Right lobe of liver (tissue), 6 donors: ENCODE results near the gene COL5A1. TPM values are rescaled to one million over a fixed set of nuclear protein-coding genes. Genes with fewer than 3 reads are reported as not detected.

Source experiments
- ATAC-seq, 4 donors: fragments of 200-7000 bp; cut with Tn5 transposase; one replicate each; pipeline ENCODE4 v1.9.1; 2020; ENCODE audit warnings: mild to moderate bottlenecking in 4 of 4, moderate library complexity in 4 of 4
- DNase-seq, 3 donors: peaks; one replicate each; pipeline ENCODE4 v3.0.0-alpha.2; 2020
- H3K27ac ChIP-seq, 3 donors: fragments of 200-600 bp; one replicate each; pipeline ENCODE4 v1.8.0; 2022
- H3K27me3 ChIP-seq, 2 donors: fragments of 200-600 bp; one replicate each; pipeline ENCODE4 v1.8.0; 2022
- H3K36me3 ChIP-seq, 4 donors: fragments of 200-600 bp; sonication (generic) in 1 of 4; one replicate each; pipeline versions ENCODE4 v1.5.1 to v1.8.0; 2017 to 2022; ENCODE audit warnings: control low read depth in 1 of 4
- H3K4me1 ChIP-seq, 4 donors: fragments of 200-600 bp; sonication (generic) in 1 of 4; one replicate each; pipeline versions ENCODE4 v1.5.1 to v1.8.0; 2017 to 2022; ENCODE audit warnings: control low read depth in 1 of 4
- H3K4me3 ChIP-seq, 3 donors: fragments of 200-600 bp; one replicate each; pipeline ENCODE4 v1.8.0; 2022
- H3K9me3 ChIP-seq, 4 donors: fragments of 200-600 bp; sonication (generic) in 1 of 4; one replicate each; pipeline versions ENCODE4 v1.5.1 to v1.8.0; 2017 to 2022; ENCODE audit warnings: control low read depth in 1 of 4
- POLR2A ChIP-seq: fragments of 450-650 bp; IDR thresholded peaks from one replicate; pipeline ENCODE4 v1.6.1; 2017; ENCODE audit warnings: antibody characterized with exemption, mild to moderate bottlenecking
- WGBS: methylation state at CpG from one replicate; pipeline ENCODE4 v1.1.6; 2018; ENCODE audit warnings: low coverage, low lambda C conversion rate; ENCODE audit not compliant: insufficient coverage; ENCODE audit errors: missing lambda C conversion rate; 5-methylcytosine and 5-hydroxymethylcytosine counted together
- intact Hi-C, 2 donors: fragments of 100-400 bp; cut with DNase I; formaldehyde crosslinking; loops; one replicate each; pipeline versions ENCODE4 v1.11.2 to v1.14.1; 2022
- total RNA-seq, 6 experiments: library from RNA; depleted of rRNA in 2 of 6; stranded (reverse); fragments of >200 nt in 2 of 6; fragmentation: NEBNext Ultra II Directional in 3 of 6; extraction: Animal tissue kit (Norgen Biotek cat#: 25700) in 3 of 6; gene quantifications; one replicate each; pipeline versions ENCODE4 v1.1.0 to v1.2.4, GENCODE V29; 2016 to 2023
- TF ChIP-seq, protein P1 (sequence below), 4 donors: fragments of 200-600 bp in 3 of 4; fragments of 450-650 bp in 1 of 4; IDR thresholded peaks; one replicate each; pipeline versions ENCODE4 v1.5.1 to v1.8.0; 2016 to 2022; ENCODE audit warnings: antibody characterized with exemption in 4 of 4, mild to moderate bottlenecking in 2 of 4
- donor health status: DM: no; HTN: yes; CAD: no.
- donor health status: DM: no; HTN: no; CAD: no.
- donor health status: DM: no; HTN: no; CAD: no.
- donor health status: DM: no; HTN: yes; CAD: no.
- donor health status: DM: no; HTN: yes; CAD: no.

Gene COL5A1
- total RNA-seq, 6 experiments from 2014 or later, result 1.5 to 17.0 (median 7.7) TPM

DNA sequence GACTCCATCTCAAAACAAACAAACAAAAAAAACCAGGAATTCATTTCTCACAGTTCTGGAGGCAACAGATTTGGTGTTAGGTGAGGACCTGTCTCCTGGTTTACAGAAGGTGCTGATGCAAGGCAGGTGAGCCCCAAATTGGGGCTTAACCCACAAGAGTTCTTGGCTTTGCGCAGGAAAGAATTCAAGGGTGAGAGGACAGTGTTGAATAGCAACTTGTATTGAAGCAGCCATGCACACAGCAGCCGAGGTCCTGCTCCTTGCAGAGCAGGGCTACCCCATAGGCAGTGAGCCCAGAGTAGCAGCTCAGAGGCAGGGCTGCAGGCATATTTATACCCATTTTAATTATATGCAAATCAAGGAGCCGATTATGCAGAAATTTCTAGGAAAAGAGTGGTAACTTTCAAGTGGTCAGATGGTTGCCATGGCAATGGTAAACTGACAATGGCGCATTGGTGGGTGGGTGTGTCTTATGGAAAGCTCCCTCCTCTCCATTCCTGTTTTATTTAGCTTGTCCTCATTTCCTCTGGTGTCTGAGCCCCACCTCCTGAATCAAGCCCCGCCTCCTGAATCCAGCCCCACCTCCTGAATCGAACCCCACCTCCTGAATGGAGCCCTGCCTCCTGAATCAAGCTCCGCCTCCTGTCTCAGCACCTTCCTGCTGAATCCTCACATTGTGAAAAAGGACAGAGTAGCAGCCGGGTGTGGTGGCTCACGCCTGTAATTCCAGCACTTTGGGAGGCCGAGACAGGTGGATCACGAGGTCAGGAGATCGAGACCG is 34.5 kb upstream of the COL5A1 start:
- H3K4me3 ChIP-seq, result no peak overlapping the region
- TF ChIP-seq, protein P1, sequence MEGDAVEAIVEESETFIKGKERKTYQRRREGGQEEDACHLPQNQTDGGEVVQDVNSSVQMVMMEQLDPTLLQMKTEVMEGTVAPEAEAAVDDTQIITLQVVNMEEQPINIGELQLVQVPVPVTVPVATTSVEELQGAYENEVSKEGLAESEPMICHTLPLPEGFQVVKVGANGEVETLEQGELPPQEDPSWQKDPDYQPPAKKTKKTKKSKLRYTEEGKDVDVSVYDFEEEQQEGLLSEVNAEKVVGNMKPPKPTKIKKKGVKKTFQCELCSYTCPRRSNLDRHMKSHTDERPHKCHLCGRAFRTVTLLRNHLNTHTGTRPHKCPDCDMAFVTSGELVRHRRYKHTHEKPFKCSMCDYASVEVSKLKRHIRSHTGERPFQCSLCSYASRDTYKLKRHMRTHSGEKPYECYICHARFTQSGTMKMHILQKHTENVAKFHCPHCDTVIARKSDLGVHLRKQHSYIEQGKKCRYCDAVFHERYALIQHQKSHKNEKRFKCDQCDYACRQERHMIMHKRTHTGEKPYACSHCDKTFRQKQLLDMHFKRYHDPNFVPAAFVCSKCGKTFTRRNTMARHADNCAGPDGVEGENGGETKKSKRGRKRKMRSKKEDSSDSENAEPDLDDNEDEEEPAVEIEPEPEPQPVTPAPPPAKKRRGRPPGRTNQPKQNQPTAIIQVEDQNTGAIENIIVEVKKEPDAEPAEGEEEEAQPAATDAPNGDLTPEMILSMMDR (IDR thresholded peaks at IDR 0.05), result no peak
- TF ChIP-seq POLR2A, result no peak
- 67% methylated on average over 12 of the region's 13 CpGs for WGBS
- H3K27me3 ChIP-seq, result no peaks in the 10 kb centered on the region
- DNase-seq (peak in 1 of 3 donors; percentile 30), ATAC-seq (no peak)
- no peaks in the 10 kb centered on the region for H3K36me3 ChIP-seq
- H3K9me3 ChIP-seq, result no peaks in the 10 kb centered on the region
- H3K27ac ChIP-seq, result no peak overlapping the region
- intact Hi-C loops, result no loop called here
- no peaks in the 10 kb centered on the region for H3K4me1 ChIP-seq

- Histone ChIP-seq H3K27ac (no peak overlapping the region), H3K4me3 (no peak overlapping the region), H3K36me3 (no peaks in the 10 kb centered on the region), H3K4me1 (no peaks in the 10 kb centered on the region), H3K9me3 (no peaks in the 10 kb centered on the region), H3K27me3 (no peaks in the 10 kb centered on the region)
- no peak for ATAC-seq
- WGBS, result 49% methylated on average over 4 of the region's 4 CpGs
- intact Hi-C loops, result no loop called here
- TF ChIP-seq POLR2A, result no peak
- TF ChIP-seq, protein P1 (IDR thresholded peaks at IDR 0.05), result no peak
- DNase-seq, result no peak
Observed at GRCh38 chr9:134607971-134608370, 33.6 kb upstream of the COL5A1 start.

- Histone ChIP-seq H3K4me3 (no peak overlapping the region), H3K27ac (no peak overlapping the region), H3K4me1 (no peaks in the 10 kb centered on the region), H3K9me3 (no peaks in the 10 kb centered on the region), H3K27me3 (no peaks in the 10 kb centered on the region), H3K36me3 (no peaks in the 10 kb centered on the region)
- DNase-seq, result no peak
- ATAC-seq, result no peak
- intact Hi-C loops, result no loop called here
- 67% methylated on average over 4 of the region's 4 CpGs for WGBS
- no peak for TF ChIP-seq POLR2A
- TF ChIP-seq, protein P1 (IDR thresholded peaks at IDR 0.05), result no peak
Observed at GRCh38 chr9:134611046-134611445, 30.6 kb upstream of the COL5A1 start.

DNA sequence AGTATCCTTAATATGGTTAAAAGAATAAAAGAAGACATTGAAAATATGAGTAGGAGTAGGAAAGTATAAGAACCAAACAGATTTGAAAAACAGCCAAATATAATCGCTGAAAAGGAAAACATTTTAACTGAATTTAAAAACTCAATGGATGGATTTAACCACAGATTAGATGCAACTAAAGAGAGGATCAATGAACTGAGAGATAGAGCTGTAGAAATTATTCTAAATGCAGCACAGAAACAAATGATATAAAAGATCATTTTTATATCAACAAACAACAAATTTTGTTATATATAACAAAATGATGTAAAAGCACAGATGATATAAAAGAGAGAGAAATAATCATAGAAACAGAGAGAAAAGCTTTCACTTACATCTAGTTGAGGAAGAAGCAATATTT is 29.3 kb upstream of the COL5A1 start:
- ATAC-seq (no peak), DNase-seq (no peak)
- 79% methylated on average over 1 of the region's 1 CpG for WGBS
- no peaks in the 10 kb centered on the region for H3K4me1 ChIP-seq
- no peak overlapping the region for H3K4me3 ChIP-seq
- H3K27ac ChIP-seq, result no peak overlapping the region
- H3K27me3 ChIP-seq, result no peaks in the 10 kb centered on the region
- intact Hi-C loops, result no loop called here
- H3K36me3 ChIP-seq, result no peaks in the 10 kb centered on the region
- H3K9me3 ChIP-seq, result no peaks in the 10 kb centered on the region
- TF ChIP-seq, protein P1 (IDR thresholded peaks at IDR 0.05), result no peak
- no peak for TF ChIP-seq POLR2A
